Gastrocnemius medialis (tissue), 4 donors: ENCODE results near the gene ST8SIA5.

Experiments used
- CTCF ChIP-seq, 5 experiments: fragments of 450-650 bp in 3 of 5; fragments of 200-600 bp in 2 of 5; sonication (generic) in 2 of 5; IDR thresholded peaks in 4 of 5; conservative IDR thresholded peaks in 1 of 5; 1 replicate in 4 of 5; 2 replicates in 1 of 5; pipeline ENCODE4 v1.5.1; 2016 to 2019; ENCODE audit warnings: antibody characterized with exemption in 5 of 5, mild to moderate bottlenecking in 3 of 5, moderate library complexity in 3 of 5
- POLR2A ChIP-seq, 2 donors: fragments of 450-650 bp; IDR thresholded peaks; one replicate each; pipeline ENCODE4 v1.6.1; 2017; ENCODE audit warnings: antibody characterized with exemption in 2 of 2, mild to moderate bottlenecking in 2 of 2, moderate library complexity in 2 of 2

GRCh38 chr18:46657115-46657955 lies 99.5 kb downstream of the ST8SIA5 start, which contains the start of gene LOXHD1:
- TF ChIP-seq CTCF (IDR thresholded peaks at IDR 0.05 in 4 of 5, conservative IDR thresholded peaks at IDR 0.05 in 1 of 5), result no peak
- no peak for TF ChIP-seq POLR2A (IDR thresholded peaks at IDR 0.05)
